H1 (cell line): ENCODE data around the gene SEC16A.

Experiments used
- EP300 ChIP-seq, 2 experiments: IDR thresholded peaks; 1 replicate in 1 of 2; 2 replicates in 1 of 2; pipeline ENCODE4 v1.6.1; 2011 to 2012; ENCODE audit warnings: low read depth in 2 of 2, low read length in 2 of 2, mild to moderate bottlenecking in 2 of 2, borderline replicate concordance in 1 of 2, inconsistent platforms in 1 of 2, moderate library complexity in 1 of 2
- EZH2 ChIP-seq: fragments of 200-600 bp; sonication (generic); IDR thresholded peaks from 2 replicates; pipeline ENCODE4 v1.7.1; 2012; ENCODE audit warnings: low read depth, mild to moderate bottlenecking, moderate library complexity, low read length, inconsistent platforms; ENCODE audit not compliant: severe bottlenecking
- GABPA ChIP-seq: IDR thresholded peaks from 2 replicates; pipeline ENCODE4 v1.6.1; 2011; ENCODE audit warnings: mild to moderate bottlenecking, low read length, moderate library complexity, borderline replicate concordance; ENCODE audit not compliant: insufficient read depth
- PHF8 ChIP-seq: fragments of 200-600 bp; sonication (generic); conservative IDR thresholded peaks from 2 replicates; pipeline ENCODE4 v1.7.1; 2012; ENCODE audit warnings: low read depth, mild to moderate bottlenecking, inconsistent platforms, low read length, moderate library complexity
- POLR2AphosphoS5 ChIP-seq: IDR thresholded peaks from 2 replicates; pipeline ENCODE4 v1.6.1; 2011; ENCODE audit warnings: low read depth, low read length
- RFX5 ChIP-seq: IDR thresholded peaks from 2 replicates; pipeline ENCODE4 v1.6.1; 2011; ENCODE audit warnings: low read depth, low read length, improper control_type of control experiment, borderline replicate concordance
- RXRA ChIP-seq: IDR thresholded peaks from 2 replicates; pipeline ENCODE4 v1.6.1; 2011; ENCODE audit warnings: low read depth, mild to moderate bottlenecking, low read length, moderate library complexity; ENCODE audit not compliant: insufficient read depth
- SAP30 ChIP-seq: fragments of 300-600 bp; sonication (generic); IDR thresholded peaks from 2 replicates; pipeline ENCODE4 v1.7.1; 2012; ENCODE audit warnings: low read length, moderate library complexity, mild to moderate bottlenecking, inconsistent platforms; ENCODE audit not compliant: insufficient read depth, insufficient replicate concordance
- SIX5 ChIP-seq: IDR thresholded peaks from 2 replicates; pipeline ENCODE4 v1.6.1; 2011; ENCODE audit warnings: mild to moderate bottlenecking, low read depth, low read length
- SRF ChIP-seq: IDR thresholded peaks from 2 replicates; pipeline ENCODE4 v1.6.1; 2011; ENCODE audit warnings: mild to moderate bottlenecking, low read depth, low read length, moderate library complexity
- TAF1 ChIP-seq: IDR thresholded peaks from 2 replicates; pipeline ENCODE4 v1.6.1; 2011; ENCODE audit warnings: mild to moderate bottlenecking, low read depth, low read length
- TF ChIP-seq, protein P1 (sequence below), 3 experiments: IDR thresholded peaks; 1 replicate in 2 of 3; 2 replicates in 1 of 3; pipeline versions ENCODE4 v1.5.1 to v1.6.1; 2011; ENCODE audit warnings: low read length in 3 of 3, mild to moderate bottlenecking in 3 of 3, inconsistent platforms in 2 of 3, low read depth in 1 of 3, moderate library complexity in 1 of 3; ENCODE audit not compliant: insufficient read depth in 1 of 3; ENCODE audit errors: control extremely low read depth in 1 of 3
- TF ChIP-seq, protein P2 (sequence below): IDR thresholded peaks from 2 replicates; pipeline ENCODE4 v1.6.1; 2012; ENCODE audit warnings: low read length, inconsistent platforms
- TF ChIP-seq, protein P3 (sequence below): IDR thresholded peaks from 2 replicates; pipeline ENCODE4 v1.6.1; 2012; ENCODE audit warnings: inconsistent platforms

DNA sequence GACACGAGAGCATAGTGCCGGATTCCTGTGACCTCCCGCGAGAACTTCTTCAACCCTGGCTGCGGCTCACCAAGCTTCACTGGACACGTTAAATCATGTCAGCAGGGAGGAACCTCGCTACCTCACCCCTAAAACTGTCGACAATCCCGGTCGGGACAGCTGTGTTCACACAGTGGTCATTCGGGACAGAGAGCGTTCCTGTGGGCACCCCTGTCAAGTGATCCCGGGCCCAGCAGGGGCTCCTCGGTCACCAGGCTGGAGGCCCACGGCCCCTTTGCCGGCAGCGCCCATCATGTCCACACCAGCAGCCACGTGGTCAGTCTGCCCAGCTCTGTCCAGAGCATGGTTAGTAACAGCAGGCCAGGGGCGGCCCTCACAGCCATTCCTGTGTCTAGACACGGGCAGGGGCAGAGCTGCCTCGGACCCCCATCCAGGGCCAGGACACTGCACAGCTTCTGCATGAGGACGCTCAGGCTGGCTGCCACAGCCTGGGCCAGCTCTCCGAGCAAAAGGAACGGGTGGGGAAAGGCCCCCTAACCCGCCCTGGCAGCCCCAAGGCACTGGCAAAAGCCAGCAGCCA, 46.7 kb downstream of the SEC16A start:
- TF ChIP-seq SIX5 (no peak), EZH2 (no peak), RFX5 (no peak), SAP30 (no peak), PHF8 (no peak), TAF1 (no peak), SRF (no peak), EP300 (IDR thresholded peaks at IDR 0.05; ENCODE audit: borderline replicate concordance in 1 of 2, low read depth in 2 of 2, low read length in 2 of 2) (no peak), GABPA (no peak), POLR2AphosphoS5 (no peak), RXRA (no peak)
- TF ChIP-seq, protein P1, sequence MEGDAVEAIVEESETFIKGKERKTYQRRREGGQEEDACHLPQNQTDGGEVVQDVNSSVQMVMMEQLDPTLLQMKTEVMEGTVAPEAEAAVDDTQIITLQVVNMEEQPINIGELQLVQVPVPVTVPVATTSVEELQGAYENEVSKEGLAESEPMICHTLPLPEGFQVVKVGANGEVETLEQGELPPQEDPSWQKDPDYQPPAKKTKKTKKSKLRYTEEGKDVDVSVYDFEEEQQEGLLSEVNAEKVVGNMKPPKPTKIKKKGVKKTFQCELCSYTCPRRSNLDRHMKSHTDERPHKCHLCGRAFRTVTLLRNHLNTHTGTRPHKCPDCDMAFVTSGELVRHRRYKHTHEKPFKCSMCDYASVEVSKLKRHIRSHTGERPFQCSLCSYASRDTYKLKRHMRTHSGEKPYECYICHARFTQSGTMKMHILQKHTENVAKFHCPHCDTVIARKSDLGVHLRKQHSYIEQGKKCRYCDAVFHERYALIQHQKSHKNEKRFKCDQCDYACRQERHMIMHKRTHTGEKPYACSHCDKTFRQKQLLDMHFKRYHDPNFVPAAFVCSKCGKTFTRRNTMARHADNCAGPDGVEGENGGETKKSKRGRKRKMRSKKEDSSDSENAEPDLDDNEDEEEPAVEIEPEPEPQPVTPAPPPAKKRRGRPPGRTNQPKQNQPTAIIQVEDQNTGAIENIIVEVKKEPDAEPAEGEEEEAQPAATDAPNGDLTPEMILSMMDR (IDR thresholded peaks at IDR 0.05; ENCODE audit: control extremely low read depth in 1 of 3, insufficient read depth in 1 of 3, low read depth in 1 of 3, low read length in 3 of 3): no peak
- TF ChIP-seq, protein P2, sequence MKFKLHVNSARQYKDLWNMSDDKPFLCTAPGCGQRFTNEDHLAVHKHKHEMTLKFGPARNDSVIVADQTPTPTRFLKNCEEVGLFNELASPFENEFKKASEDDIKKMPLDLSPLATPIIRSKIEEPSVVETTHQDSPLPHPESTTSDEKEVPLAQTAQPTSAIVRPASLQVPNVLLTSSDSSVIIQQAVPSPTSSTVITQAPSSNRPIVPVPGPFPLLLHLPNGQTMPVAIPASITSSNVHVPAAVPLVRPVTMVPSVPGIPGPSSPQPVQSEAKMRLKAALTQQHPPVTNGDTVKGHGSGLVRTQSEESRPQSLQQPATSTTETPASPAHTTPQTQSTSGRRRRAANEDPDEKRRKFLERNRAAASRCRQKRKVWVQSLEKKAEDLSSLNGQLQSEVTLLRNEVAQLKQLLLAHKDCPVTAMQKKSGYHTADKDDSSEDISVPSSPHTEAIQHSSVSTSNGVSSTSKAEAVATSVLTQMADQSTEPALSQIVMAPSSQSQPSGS: no peak
- TF ChIP-seq, protein P3, sequence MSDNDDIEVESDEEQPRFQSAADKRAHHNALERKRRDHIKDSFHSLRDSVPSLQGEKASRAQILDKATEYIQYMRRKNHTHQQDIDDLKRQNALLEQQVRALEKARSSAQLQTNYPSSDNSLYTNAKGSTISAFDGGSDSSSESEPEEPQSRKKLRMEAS: no peak
